ENCODE results near the gene IFTAP. TPM values are rescaled to one million over a fixed set of nuclear protein-coding genes. Genes with fewer than 3 reads are reported as not detected.

IFTAP gene
- total RNA-seq, 1 experiment from 2014 or later: 47.4 TPM

GRCh38 chr11:36590513-36590912 lies 3.8 kb upstream of the IFTAP start:
- in situ Hi-C loops (cut with HindIII; ENCODE audit: low sequenced_read_pairs): no loop called here
- no peak for DNase-seq (ENCODE audit: low spot score)

GRCh38 chr11:36591433-36591832 lies 2.9 kb upstream of the IFTAP start:
- in situ Hi-C loops (cut with HindIII; ENCODE audit: low sequenced_read_pairs): no loop called here
- no peak for DNase-seq (ENCODE audit: low spot score)

- in situ Hi-C loops (cut with HindIII; ENCODE audit: low sequenced_read_pairs): no loop called here
- DNase-seq (ENCODE audit: low spot score): no peak
Measured at GRCh38 chr11:36596880-36597279, 2.6 kb downstream of the IFTAP start.

GRCh38 chr11:36598051-36598450 lies 3.7 kb downstream of the IFTAP start, which contains the start of gene RAG2:
Gene RAG2 (minus strand): TSS chr11:36598236. CDS start chr11:36594168, 4,068 bp downstream.
- no peak for DNase-seq (ENCODE audit: low spot score)
- in situ Hi-C loops (cut with HindIII; ENCODE audit: low sequenced_read_pairs): no loop called here

GRCh38 chr11:36600180-36600579 lies 5.9 kb downstream of the IFTAP start:
- in situ Hi-C loops (cut with HindIII; ENCODE audit: low sequenced_read_pairs): no loop called here
- DNase-seq (ENCODE audit: low spot score): no peak

GRCh38 chr11:36601155-36601554 lies 6.9 kb downstream of the IFTAP start:
- in situ Hi-C loops (cut with HindIII; ENCODE audit: low sequenced_read_pairs): no loop called here
- DNase-seq (ENCODE audit: low spot score): no peak

GRCh38 chr11:36602135-36602534 lies 7.8 kb downstream of the IFTAP start:
- no peak for DNase-seq (ENCODE audit: low spot score)
- in situ Hi-C loops (cut with HindIII; ENCODE audit: low sequenced_read_pairs): no loop called here

- in situ Hi-C loops (cut with HindIII; ENCODE audit: low sequenced_read_pairs): no loop called here
- no peak for DNase-seq (ENCODE audit: low spot score)
Measured at GRCh38 chr11:36605221-36606216, 11.2 kb downstream of the IFTAP start.

GRCh38 chr11:36608491-36609199 lies 14.3 kb downstream of the IFTAP start:
- in situ Hi-C loops (cut with HindIII; ENCODE audit: low sequenced_read_pairs): no loop called here
- DNase-seq (ENCODE audit: low spot score): no peak

- DNase-seq (ENCODE audit: low spot score): no peak
- in situ Hi-C loops (cut with HindIII; ENCODE audit: low sequenced_read_pairs): no loop called here
Measured at GRCh38 chr11:36609383-36609782, 15.1 kb downstream of the IFTAP start.

- in situ Hi-C loops (cut with HindIII; ENCODE audit: low sequenced_read_pairs): no loop called here
- no peak for DNase-seq (ENCODE audit: low spot score)
Measured at GRCh38 chr11:36615826-36616225, 21.5 kb downstream of the IFTAP start.

- in situ Hi-C loops (cut with HindIII; ENCODE audit: low sequenced_read_pairs): no loop called here
- no peak for DNase-seq (ENCODE audit: low spot score)
Measured at GRCh38 chr11:36617543-36618362, 23.5 kb downstream of the IFTAP start.

- DNase-seq (ENCODE audit: low spot score): no peak
- in situ Hi-C loops (cut with HindIII; ENCODE audit: low sequenced_read_pairs): no loop called here
Measured at GRCh38 chr11:36618363-36619047, 24.2 kb downstream of the IFTAP start.

- in situ Hi-C loops (cut with HindIII; ENCODE audit: low sequenced_read_pairs): no loop called here
- peak; percentile 57 for DNase-seq (ENCODE audit: low spot score)
Measured at GRCh38 chr11:36619502-36619901, 25.2 kb downstream of the IFTAP start.

- no peak for DNase-seq (ENCODE audit: low spot score)
- in situ Hi-C loops (cut with HindIII; ENCODE audit: low sequenced_read_pairs): no loop called here
Measured at GRCh38 chr11:36620246-36620645, 25.9 kb downstream of the IFTAP start.

- in situ Hi-C loops (cut with HindIII; ENCODE audit: low sequenced_read_pairs): no loop called here
- DNase-seq (ENCODE audit: low spot score): no peak
Measured at GRCh38 chr11:36622431-36623136, 28.3 kb downstream of the IFTAP start.

GRCh38 chr11:36623494-36623893 lies 29.2 kb downstream of the IFTAP start:
- no peak for DNase-seq (ENCODE audit: low spot score)
- in situ Hi-C loops (cut with HindIII; ENCODE audit: low sequenced_read_pairs): no loop called here

- no peak for DNase-seq (ENCODE audit: low spot score)
- in situ Hi-C loops (cut with HindIII; ENCODE audit: low sequenced_read_pairs): no loop called here
Measured at GRCh38 chr11:36627006-36627405, 32.7 kb downstream of the IFTAP start.

Measured in G401 (cell line).